IMR-90 (cell line): ENCODE data around the gene AREL1.

Experiments
- BHLHE40 ChIP-seq: fragments of 150-350 bp; IDR thresholded peaks from 2 replicates; pipeline ENCODE4 v1.6.1; 2016; ENCODE audit warnings: mild to moderate bottlenecking, low read depth, low read length
- MAFK ChIP-seq: IDR thresholded peaks from 2 replicates; pipeline ENCODE4 v1.6.1; 2012; ENCODE audit warnings: low read depth, low read length, improper control_type of control experiment
- TF ChIP-seq, protein P1 (sequence below): conservative IDR thresholded peaks from 2 replicates; pipeline ENCODE4 v1.5.1; 2012; ENCODE audit warnings: mild to moderate bottlenecking, low read depth, low read length, improper control_type of control experiment

DNA sequence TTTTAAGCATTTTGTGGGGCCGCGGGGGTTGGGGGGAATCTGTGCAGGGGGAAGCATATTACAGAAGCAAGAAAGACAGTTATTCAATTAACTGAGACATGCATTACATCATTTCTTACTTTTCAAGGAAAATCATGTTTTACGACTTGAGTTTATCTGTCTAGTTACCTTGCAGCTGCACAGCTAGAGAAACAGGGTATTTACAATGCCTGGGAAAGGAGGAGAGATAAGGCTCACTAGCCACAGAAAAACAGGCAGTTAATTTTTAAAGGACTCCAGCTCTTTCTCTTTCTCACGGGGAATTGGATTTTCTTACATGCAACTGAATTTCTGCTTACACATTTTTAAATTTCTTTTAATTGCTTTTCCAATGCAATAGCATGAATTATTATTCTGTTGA lies 22.2 kb upstream of the AREL1 start:
- TF ChIP-seq, protein P1, sequence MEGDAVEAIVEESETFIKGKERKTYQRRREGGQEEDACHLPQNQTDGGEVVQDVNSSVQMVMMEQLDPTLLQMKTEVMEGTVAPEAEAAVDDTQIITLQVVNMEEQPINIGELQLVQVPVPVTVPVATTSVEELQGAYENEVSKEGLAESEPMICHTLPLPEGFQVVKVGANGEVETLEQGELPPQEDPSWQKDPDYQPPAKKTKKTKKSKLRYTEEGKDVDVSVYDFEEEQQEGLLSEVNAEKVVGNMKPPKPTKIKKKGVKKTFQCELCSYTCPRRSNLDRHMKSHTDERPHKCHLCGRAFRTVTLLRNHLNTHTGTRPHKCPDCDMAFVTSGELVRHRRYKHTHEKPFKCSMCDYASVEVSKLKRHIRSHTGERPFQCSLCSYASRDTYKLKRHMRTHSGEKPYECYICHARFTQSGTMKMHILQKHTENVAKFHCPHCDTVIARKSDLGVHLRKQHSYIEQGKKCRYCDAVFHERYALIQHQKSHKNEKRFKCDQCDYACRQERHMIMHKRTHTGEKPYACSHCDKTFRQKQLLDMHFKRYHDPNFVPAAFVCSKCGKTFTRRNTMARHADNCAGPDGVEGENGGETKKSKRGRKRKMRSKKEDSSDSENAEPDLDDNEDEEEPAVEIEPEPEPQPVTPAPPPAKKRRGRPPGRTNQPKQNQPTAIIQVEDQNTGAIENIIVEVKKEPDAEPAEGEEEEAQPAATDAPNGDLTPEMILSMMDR: no peak
- TF ChIP-seq BHLHE40: no peak
- TF ChIP-seq MAFK: no peak
